Stimulated activated CD4-positive, alpha-beta T cell treated with anti-CD3 and anti-CD28 coated beads, Interleukin-1b, Interleukin-23, amount 100 ng/mL, for 1 hour (primary cell): ENCODE measurements around the gene FKBP5.
"Not testable (repeated sequence)": the region's sequence is repeated elsewhere in the genome, so short reads cannot be mapped to it uniquely, and the experiment has no call there.

Experiments used
- DNase-seq, 2 donors: peaks; one replicate each; pipeline ENCODE4 v3.0.0-alpha.2; 2020; ENCODE audit warnings: low read depth in 2 of 2

FKBP5 gene

GRCh38 chr6:35544769-35545361 is 143.8 kb downstream of the FKBP5 start:
- no peak for DNase-seq

GRCh38 chr6:35543459-35544193 is 145.1 kb downstream of the FKBP5 start:
- DNase-seq: no peak

GRCh38 chr6:35541836-35542235 is 146.9 kb downstream of the FKBP5 start:
- no peak for DNase-seq

- DNase-seq: no peak
Measured at GRCh38 chr6:35539223-35539622, 149.5 kb downstream of the FKBP5 start.

GRCh38 chr6:35535847-35536246 is 152.9 kb downstream of the FKBP5 start:
- not testable (repeated sequence) for DNase-seq

GRCh38 chr6:35534407-35535170 is 154.1 kb downstream of the FKBP5 start:
- DNase-seq: no peak

- DNase-seq: no peak
Measured at GRCh38 chr6:35533981-35534380, 154.7 kb downstream of the FKBP5 start.

- no peak for DNase-seq
Measured at GRCh38 chr6:35532126-35532525, 156.6 kb downstream of the FKBP5 start.

GRCh38 chr6:35524380-35525020 is 164.2 kb downstream of the FKBP5 start:
- DNase-seq: no peak
